Adrenal gland (tissue), 19 donors: ENCODE results near the gene FREM3. TPM values are rescaled to one million over a fixed set of nuclear protein-coding genes. Genes with fewer than 3 reads are reported as not detected.

Experiments used
- DNase-seq, 7 donors: peaks; one replicate each; pipeline ENCODE4 v3.0.0-alpha.2; 2019 to 2020
- H3K27ac ChIP-seq, 5 donors: fragments of 200-600 bp; sonication (generic) in 4 of 5; 1 replicate in 3 of 5; 2 replicates in 2 of 5; pipeline versions ENCODE4 v1.5.1 to v1.8.0; 2016 to 2020; ENCODE audit warnings: mild to moderate bottlenecking in 1 of 5
- H3K27me3 ChIP-seq: fragments of 200-600 bp; 2 replicates; pipeline ENCODE4 v1.8.0; 2021
- H3K36me3 ChIP-seq, 2 donors: fragments of 200-600 bp; replicated peaks in 1 of 2; 1 replicate in 1 of 2; 2 replicates in 1 of 2; pipeline versions ENCODE4 v1.5.1 to v1.8.0; 2018 to 2022
- H3K4me1 ChIP-seq, 2 donors: fragments of 200-600 bp; replicated peaks in 1 of 2; 1 replicate in 1 of 2; 2 replicates in 1 of 2; pipeline versions ENCODE4 v1.5.1 to v1.8.0; 2018 to 2021
- H3K4me3 ChIP-seq, 4 donors: fragments of 200-600 bp; sonication (generic) in 3 of 4; one replicate each; pipeline ENCODE4 v1.5.1; 2016 to 2018
- H3K9me3 ChIP-seq, 3 donors: fragments of 200-600 bp; sonication (generic) in 1 of 3; replicated peaks in 1 of 3; 1 replicate in 2 of 3; 2 replicates in 1 of 3; pipeline versions ENCODE4 v1.5.1 to v1.8.0; 2016 to 2021
- POLR2A ChIP-seq, 2 donors: fragments of 450-650 bp; IDR thresholded peaks; one replicate each; pipeline ENCODE4 v1.6.1; 2017; ENCODE audit warnings: antibody characterized with exemption in 2 of 2, mild to moderate bottlenecking in 2 of 2, moderate library complexity in 1 of 2
- WGBS, 4 donors: extraction: QIAGEN DNeasy Blood & Tissue Kit in 2 of 4; methylation state at CpG; one replicate each; pipeline versions ENCODE4 v1.1.5 to v1.1.7; 2013 to 2017; 5-methylcytosine and 5-hydroxymethylcytosine counted together
- intact Hi-C, 2 donors: fragments of 100-400 bp; cut with DNase I; formaldehyde crosslinking; loops; one replicate each; pipeline versions ENCODE4 v1.14.1 to v1.15.0; 2022 to 2023
- long read RNA-seq, 10 donors: library from polyadenylated mRNA in 3 of 10; unstranded in 2 of 10; stranded (forward) in 1 of 10; transcript quantifications; one replicate each; pipeline ENCODE4 v2.0.0 and lab custom pipeline, GENCODE V29; 2021 to 2026
- polyA plus RNA-seq, 3 donors: library from polyadenylated mRNA; stranded (reverse); fragments of 200-250 nt in 2 of 3; fragments of 350-450 nt in 1 of 3; fragmentation: Illumina TruSeq in 1 of 3; extraction: RNeasy Lipid Tissue Mini Kit (QIAGEN cat#74804) in 1 of 3; gene quantifications; one replicate each; pipeline ENCODE4 v1.2.3, GENCODE V29; 2013 to 2014
- total RNA-seq, 9 donors: library from RNA; depleted of rRNA in 4 of 9; stranded (reverse); fragments of >200 nt in 4 of 9; fragments of 120-200 nt in 1 of 9; fragmentation: NEBNext Ultra II Directional in 1 of 9; extraction: Animal tissue kit (Norgen Biotek cat#: 25700) in 1 of 9; gene quantifications; one replicate each; pipeline versions ENCODE4 v1.1.0 to v1.2.4, GENCODE V29; 2013 to 2023
- TF ChIP-seq, protein P1 (sequence below), 6 experiments: fragments of 450-650 bp in 4 of 6; fragments of 200-600 bp in 2 of 6; sonication (generic) in 1 of 6; IDR thresholded peaks; 1 replicate in 5 of 6; 2 replicates in 1 of 6; pipeline versions ENCODE4 v1.5.1 to v1.8.0; 2016 to 2021; ENCODE audit warnings: antibody characterized with exemption in 6 of 6, mild to moderate bottlenecking in 2 of 6, moderate library complexity in 1 of 6
- donor health status: healthy with polysubstance abuse.
- donor health status: Bipolar disorder and iron deficiency.
- donor health status: DM: yes; HTN: yes; CAD: no.
- donor health status: DM: no; HTN: no; CAD: no.
- donor health status: DM: no; HTN: no; CAD: no.
- donor health status: DM: yes; HTN: yes; CAD: no.

Gene FREM3
- under 1 TPM in 2 of 9 donors, not detected in 7; 0.06 to 0.22 TPM for total RNA-seq
- polyA plus RNA-seq = not detected
- long read RNA-seq, donor 1 = 0 reads
- long read RNA-seq, donor 2 = 0 reads
- long read RNA-seq, donor 3 = 0 reads
- long read RNA-seq, donor 4 = 0 reads
- long read RNA-seq, donor 5 = 0 reads
- long read RNA-seq, donor 6 = 0 reads
- long read RNA-seq, donor 7 = 0 reads
- long read RNA-seq, donor 8 = 0 reads
- long read RNA-seq, donor 9 = 0 reads
- long read RNA-seq, donor 10 = 0 reads

DNA sequence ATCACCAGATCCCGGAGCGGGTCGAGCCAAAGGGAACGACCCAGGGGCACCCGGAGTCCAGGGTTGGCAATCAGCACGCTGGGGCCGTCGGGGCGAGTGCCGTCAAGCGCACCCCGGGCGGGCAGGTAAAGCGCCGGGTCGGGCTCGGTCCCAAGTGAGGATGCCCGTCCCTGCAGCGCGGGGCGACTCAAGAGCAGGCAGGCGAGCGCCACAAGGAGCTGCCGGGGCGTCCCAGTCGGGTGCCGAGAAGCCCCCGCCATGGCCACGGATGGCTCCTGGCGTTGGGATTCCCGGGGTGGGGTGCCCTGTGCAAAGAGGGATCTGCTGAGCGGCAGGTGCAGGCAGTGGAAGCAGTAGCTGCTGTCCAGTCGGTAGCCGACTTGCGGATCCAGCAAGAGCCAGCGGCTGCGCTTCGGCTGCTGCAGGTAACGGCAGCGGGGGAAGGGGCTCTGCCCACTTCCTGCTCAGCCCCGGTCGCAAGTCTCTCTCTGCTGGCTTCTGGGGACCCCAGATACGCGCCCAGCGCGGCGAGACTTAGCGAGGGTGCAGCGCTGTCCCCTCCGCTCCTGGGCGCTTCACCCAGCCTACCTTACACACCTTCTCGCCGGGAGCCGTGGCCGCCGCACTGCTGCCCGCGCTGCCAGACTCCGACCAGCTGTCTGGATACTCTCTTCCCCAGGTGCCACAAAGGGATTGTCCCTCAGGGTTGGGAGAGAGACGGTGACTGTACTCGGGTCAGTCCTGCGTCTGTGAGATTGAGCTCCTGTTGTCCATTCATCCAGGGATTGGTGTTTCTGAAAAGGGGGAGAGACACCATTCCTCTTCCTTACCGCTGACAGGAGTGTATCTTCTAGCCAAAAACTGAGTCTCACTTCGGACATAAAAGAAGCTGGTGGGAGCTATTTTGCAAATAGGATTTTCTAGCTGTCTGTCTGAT lies at the start of gene FREM3:
Gene FREM3, minus strand, starts transcription at position 260 of the 937 bp plus-strand sequence. Its CDS starts 0 bp downstream, at position 260.
- peaks cover 37% of the 10 kb centered on the region for H3K27me3 ChIP-seq
- H3K4me3 ChIP-seq = peak within 1 kb of the TSS in 1 of 4 donors; percentile 33
- 1 to 11% (median 3%) methylated on average over 16 to 64 of the region's 64 CpGs for WGBS, 4 donors
- no peak within 1 kb of the TSS for H3K27ac ChIP-seq
- TF ChIP-seq, protein P1, sequence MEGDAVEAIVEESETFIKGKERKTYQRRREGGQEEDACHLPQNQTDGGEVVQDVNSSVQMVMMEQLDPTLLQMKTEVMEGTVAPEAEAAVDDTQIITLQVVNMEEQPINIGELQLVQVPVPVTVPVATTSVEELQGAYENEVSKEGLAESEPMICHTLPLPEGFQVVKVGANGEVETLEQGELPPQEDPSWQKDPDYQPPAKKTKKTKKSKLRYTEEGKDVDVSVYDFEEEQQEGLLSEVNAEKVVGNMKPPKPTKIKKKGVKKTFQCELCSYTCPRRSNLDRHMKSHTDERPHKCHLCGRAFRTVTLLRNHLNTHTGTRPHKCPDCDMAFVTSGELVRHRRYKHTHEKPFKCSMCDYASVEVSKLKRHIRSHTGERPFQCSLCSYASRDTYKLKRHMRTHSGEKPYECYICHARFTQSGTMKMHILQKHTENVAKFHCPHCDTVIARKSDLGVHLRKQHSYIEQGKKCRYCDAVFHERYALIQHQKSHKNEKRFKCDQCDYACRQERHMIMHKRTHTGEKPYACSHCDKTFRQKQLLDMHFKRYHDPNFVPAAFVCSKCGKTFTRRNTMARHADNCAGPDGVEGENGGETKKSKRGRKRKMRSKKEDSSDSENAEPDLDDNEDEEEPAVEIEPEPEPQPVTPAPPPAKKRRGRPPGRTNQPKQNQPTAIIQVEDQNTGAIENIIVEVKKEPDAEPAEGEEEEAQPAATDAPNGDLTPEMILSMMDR (IDR thresholded peaks at IDR 0.05) = no peak
- no peaks in the 10 kb centered on the region for H3K9me3 ChIP-seq
- DNase-seq = peak in 1 of 7 donors; percentile 15
- intact Hi-C loops = loop anchor here in 1 of 2 donors (5.0 kb wide), 1 partner anchor 282 kb away; no protein-coding TSS in a partner anchor
- H3K36me3 ChIP-seq = no peaks in the 10 kb centered on the region
- H3K4me1 ChIP-seq = peaks cover 6 to 16% of the 10 kb centered on the region in 2 donors

DNA sequence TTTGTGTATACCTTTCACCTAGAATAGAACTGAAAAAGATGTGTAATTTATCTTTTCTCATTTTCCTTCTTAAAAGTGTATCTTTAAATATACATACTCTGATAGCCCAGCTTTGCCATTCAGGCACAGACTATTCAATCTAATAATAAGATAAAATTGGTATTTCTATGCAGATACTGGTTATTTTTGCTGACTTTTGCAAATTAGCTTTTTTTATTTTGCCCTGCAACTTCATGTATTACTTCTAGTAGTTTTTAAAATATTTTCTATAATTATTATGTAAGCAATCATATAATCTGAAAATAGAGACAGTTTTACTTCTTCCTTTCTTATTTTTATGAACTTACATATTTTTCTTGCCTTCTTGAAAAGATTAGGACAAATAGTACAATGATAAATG lies 45.4 kb upstream of the FREM3 start:
- Histone ChIP-seq H3K27me3 (no peaks in the 10 kb centered on the region), H3K4me3 (no peak overlapping the region), H3K4me1 (no peaks in the 10 kb centered on the region), H3K9me3 (no peaks in the 10 kb centered on the region), H3K27ac (no peak overlapping the region), H3K36me3 (no peaks in the 10 kb centered on the region)
- intact Hi-C loops = no loop called here
- TF ChIP-seq, protein P1 (IDR thresholded peaks at IDR 0.05) = no peak
- TF ChIP-seq POLR2A (IDR thresholded peaks at IDR 0.05) = no peak
- no peak for DNase-seq

DNA sequence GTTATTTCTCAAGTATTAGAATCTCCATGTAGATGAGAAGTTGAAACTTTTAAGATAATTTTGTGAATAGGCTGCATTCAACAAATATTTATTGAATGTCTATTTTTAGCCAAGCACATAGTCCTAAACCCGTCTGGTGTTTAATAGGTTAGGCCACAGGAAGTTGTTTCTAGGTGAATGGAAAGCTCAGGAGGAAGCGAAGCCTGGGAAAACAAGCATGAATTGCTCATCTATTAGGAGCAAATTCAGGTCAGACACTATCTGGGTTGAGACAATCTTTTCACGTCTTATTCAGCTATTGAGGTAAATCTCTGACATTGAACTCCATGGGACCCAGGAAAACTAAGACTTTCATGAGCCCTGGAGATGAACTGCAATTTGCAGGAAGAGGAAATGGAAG lies 43.1 kb upstream of the FREM3 start:
- Histone ChIP-seq H3K9me3 (no peaks in the 10 kb centered on the region), H3K36me3 (no peaks in the 10 kb centered on the region), H3K27ac (no peak overlapping the region), H3K27me3 (no peaks in the 10 kb centered on the region), H3K4me1 (no peaks in the 10 kb centered on the region), H3K4me3 (no peak overlapping the region)
- TF ChIP-seq, protein P1 (IDR thresholded peaks at IDR 0.05) = no peak
- intact Hi-C loops = no loop called here
- WGBS, 4 donors = 65 to 79% (median 72%) methylated on average over 3 of the region's 3 CpGs
- no peak for DNase-seq

DNA sequence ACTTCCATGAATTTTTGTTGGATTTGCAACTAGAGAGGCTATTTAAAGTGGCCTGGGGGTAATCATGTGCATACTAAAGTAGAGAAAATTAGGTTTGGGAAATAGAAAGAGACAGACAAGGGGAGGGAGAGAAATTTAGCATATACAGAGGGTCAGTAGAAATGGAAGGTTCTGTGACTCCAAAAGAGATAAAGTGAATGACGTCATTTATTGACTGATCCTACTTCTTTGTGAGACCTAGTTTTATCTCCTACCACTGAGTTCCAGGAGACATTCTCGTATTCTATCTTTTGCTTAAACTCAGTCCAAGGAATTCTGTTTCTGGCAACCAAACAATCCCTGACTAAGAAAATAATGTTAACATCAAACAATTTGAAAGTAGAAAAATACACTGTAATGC lies 42.4 kb upstream of the FREM3 start:
- no peak for TF ChIP-seq POLR2A (IDR thresholded peaks at IDR 0.05)
- TF ChIP-seq, protein P1 (IDR thresholded peaks at IDR 0.05) = no peak
- no peak for DNase-seq
- Histone ChIP-seq H3K27ac (no peak overlapping the region), H3K4me3 (no peak overlapping the region), H3K36me3 (no peaks in the 10 kb centered on the region), H3K4me1 (no peaks in the 10 kb centered on the region), H3K9me3 (no peaks in the 10 kb centered on the region), H3K27me3 (no peaks in the 10 kb centered on the region)
- 36 to 83% (median 46%) methylated on average over 2 of the region's 2 CpGs for WGBS, 4 donors
- intact Hi-C loops = no loop called here
